ENCODE measurements around the gene LEMD3.

LEMD3 gene

DNA sequence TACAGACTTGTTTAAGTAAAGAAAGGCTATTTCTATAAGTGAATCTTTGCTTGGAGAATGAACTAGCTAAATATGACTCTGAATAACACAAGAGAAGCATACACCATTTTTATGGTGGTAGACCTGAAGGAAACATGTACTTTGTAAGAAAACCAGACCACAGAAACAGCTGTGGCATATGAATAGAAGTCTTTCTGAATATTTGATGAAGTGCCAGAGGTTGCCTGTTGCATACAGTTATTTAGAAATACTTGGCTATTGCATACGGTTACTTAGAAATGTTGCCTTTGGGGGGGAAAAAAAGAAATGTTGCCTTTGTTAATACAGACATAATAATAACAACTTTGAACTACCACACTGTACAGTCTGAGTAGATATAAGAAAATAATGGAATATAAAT, 16.8 kb upstream of the LEMD3 start:
- H3K27me3 ChIP-seq (ENCODE audit: insufficient read depth, low read length, poor library complexity, severe bottlenecking): no peaks in the 10 kb centered on the region
- H2AFZ ChIP-seq (ENCODE audit: low read length): no peak overlapping the region
- no peaks in the 10 kb centered on the region for H4K20me1 ChIP-seq (ENCODE audit: insufficient read depth, low read length, poor library complexity, severe bottlenecking)
- no peaks in the 10 kb centered on the region for H3K36me3 ChIP-seq (ENCODE audit: insufficient read depth, low read length)
- no peak overlapping the region for H3K4me2 ChIP-seq (ENCODE audit: low read depth, low read length, poor library complexity, severe bottlenecking)
- H3K9me2 ChIP-seq (replicated peaks; ENCODE audit: low read depth, low read length): no peaks in the 10 kb centered on the region
- no peaks in the 10 kb centered on the region for H3K79me2 ChIP-seq (ENCODE audit: insufficient read depth, low read length)
- H3K9ac ChIP-seq (ENCODE audit: low read depth, low read length, poor library complexity, severe bottlenecking): no peak overlapping the region
- no peaks in the 10 kb centered on the region for H3K9me3 ChIP-seq (ENCODE audit: insufficient read depth, low read depth, low read length)
- no peak overlapping the region for H3K4me3 ChIP-seq (ENCODE audit: low read length, poor library complexity, severe bottlenecking)
- no peaks in the 10 kb centered on the region for H3F3A ChIP-seq (ENCODE audit: low read depth)
- peaks cover 34% of the 10 kb centered on the region for H3K4me1 ChIP-seq (ENCODE audit: insufficient read depth, low read length, poor library complexity, severe bottlenecking)
- no peak for TF ChIP-seq CTCF (conservative IDR thresholded peaks at IDR 0.05; ENCODE audit: low read length)
- TF ChIP-seq EZH2phosphoT487 (IDR thresholded peaks at IDR 0.05; ENCODE audit: borderline replicate concordance): no peak

DNA sequence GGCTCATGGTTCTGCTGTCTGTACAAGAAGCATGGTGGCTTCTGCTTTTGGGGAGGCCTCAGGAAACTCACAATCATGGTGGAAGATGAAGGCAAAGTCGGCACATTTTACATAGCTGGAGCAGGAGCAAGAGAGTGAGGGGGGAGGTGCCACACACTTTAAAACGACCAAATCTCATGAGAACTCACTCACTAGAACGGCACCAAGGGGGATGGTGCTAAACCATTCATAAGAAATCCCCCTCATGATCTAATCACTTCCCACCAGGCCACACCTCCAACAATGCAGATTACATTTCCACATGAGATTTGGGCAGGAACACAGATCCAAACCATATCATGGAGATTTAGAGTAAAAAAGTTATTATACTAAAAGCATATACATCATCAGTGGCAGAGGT, 13.6 kb upstream of the LEMD3 start:
- H3K9me3 ChIP-seq (ENCODE audit: insufficient read depth, low read depth, low read length): no peaks in the 10 kb centered on the region
- no peak overlapping the region for H3K4me3 ChIP-seq (ENCODE audit: low read length, poor library complexity, severe bottlenecking)
- H2AFZ ChIP-seq (ENCODE audit: low read length): peak overlapping the region; percentile 83; the same call in 1 of the 2 replicates
- H3K79me2 ChIP-seq (ENCODE audit: insufficient read depth, low read length): no peaks in the 10 kb centered on the region
- H3K27me3 ChIP-seq (ENCODE audit: insufficient read depth, low read length, poor library complexity, severe bottlenecking): no peaks in the 10 kb centered on the region
- H3K4me1 ChIP-seq (ENCODE audit: insufficient read depth, low read length, poor library complexity, severe bottlenecking): peaks cover 28% of the 10 kb centered on the region
- no peaks in the 10 kb centered on the region for H3K36me3 ChIP-seq (ENCODE audit: insufficient read depth, low read length)
- H4K20me1 ChIP-seq (ENCODE audit: insufficient read depth, low read length, poor library complexity, severe bottlenecking): no peaks in the 10 kb centered on the region
- H3K9me2 ChIP-seq (replicated peaks; ENCODE audit: low read depth, low read length): no peaks in the 10 kb centered on the region
- H3F3A ChIP-seq (ENCODE audit: low read depth): no peaks in the 10 kb centered on the region
- TF ChIP-seq EZH2phosphoT487 (IDR thresholded peaks at IDR 0.05; ENCODE audit: borderline replicate concordance) (no peak), CTCF (conservative IDR thresholded peaks at IDR 0.05; ENCODE audit: low read length) (no peak)
- H3K9ac ChIP-seq (ENCODE audit: low read depth, low read length, poor library complexity, severe bottlenecking): no peak overlapping the region
- peak overlapping the region; percentile 61 for H3K4me2 ChIP-seq (ENCODE audit: low read depth, low read length, poor library complexity, severe bottlenecking)

DNA sequence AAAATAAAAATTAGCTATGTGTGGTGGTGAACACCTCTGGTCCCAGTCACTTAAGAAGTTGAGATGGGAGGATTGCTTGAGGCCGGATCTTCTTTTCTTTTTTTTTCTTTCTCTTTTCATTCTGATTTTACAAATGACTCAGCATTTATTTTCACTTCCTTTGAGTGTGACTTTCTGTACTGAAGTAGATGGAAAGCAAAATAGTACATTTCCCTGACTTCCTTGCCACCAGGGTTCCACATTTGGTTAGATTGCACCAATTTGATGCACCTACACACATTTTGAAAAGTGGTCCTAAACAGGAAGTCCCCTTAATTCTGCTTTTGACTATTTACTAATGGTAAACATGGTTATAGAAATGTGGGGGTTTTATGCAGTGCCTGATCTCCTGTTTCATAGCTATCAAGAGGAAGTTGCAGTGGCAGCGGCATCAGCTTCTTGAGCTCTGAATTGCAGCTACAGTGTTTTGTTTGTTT, 13.0 kb upstream of the LEMD3 start:
- H3K9me2 ChIP-seq (replicated peaks; ENCODE audit: low read depth, low read length): no peaks in the 10 kb centered on the region
- peak overlapping the region; percentile 11 for H3K9ac ChIP-seq (ENCODE audit: low read depth, low read length, poor library complexity, severe bottlenecking)
- no peaks in the 10 kb centered on the region for H3F3A ChIP-seq (ENCODE audit: low read depth)
- H3K36me3 ChIP-seq (ENCODE audit: insufficient read depth, low read length): no peaks in the 10 kb centered on the region
- H2AFZ ChIP-seq (ENCODE audit: low read length): peak overlapping the region; percentile 83
- H3K9me3 ChIP-seq (ENCODE audit: insufficient read depth, low read depth, low read length): no peaks in the 10 kb centered on the region
- no peaks in the 10 kb centered on the region for H3K27me3 ChIP-seq (ENCODE audit: insufficient read depth, low read length, poor library complexity, severe bottlenecking)
- peaks cover 27% of the 10 kb centered on the region for H3K4me1 ChIP-seq (ENCODE audit: insufficient read depth, low read length, poor library complexity, severe bottlenecking)
- H3K4me3 ChIP-seq (ENCODE audit: low read length, poor library complexity, severe bottlenecking): peak overlapping the region; percentile 43
- peak overlapping the region; percentile 61 for H3K4me2 ChIP-seq (ENCODE audit: low read depth, low read length, poor library complexity, severe bottlenecking)
- H4K20me1 ChIP-seq (ENCODE audit: insufficient read depth, low read length, poor library complexity, severe bottlenecking): no peaks in the 10 kb centered on the region
- H3K79me2 ChIP-seq (ENCODE audit: insufficient read depth, low read length): no peaks in the 10 kb centered on the region
- TF ChIP-seq EZH2phosphoT487 (IDR thresholded peaks at IDR 0.05; ENCODE audit: borderline replicate concordance): no peak
- no peak for TF ChIP-seq CTCF (conservative IDR thresholded peaks at IDR 0.05; ENCODE audit: low read length)
